Skeletal muscle satellite cell (primary cell): ENCODE data around the gene MAP3K7.
"Not testable (repeated sequence)": the region's sequence is repeated elsewhere in the genome, so short reads cannot be mapped to it uniquely, and the experiment has no call there.

Experiments
- H3K27me3 ChIP-seq: 2 replicates; pipeline ENCODE4 v1.7.0; 2013; ENCODE audit warnings: low read length; ENCODE audit not compliant: control insufficient read depth, insufficient read depth
- H3K36me3 ChIP-seq: 2 replicates; pipeline ENCODE4 v1.7.0; 2013; ENCODE audit warnings: mild to moderate bottlenecking, control low read depth, low read length; ENCODE audit not compliant: insufficient read depth
- H3K4me1 ChIP-seq: 2 replicates; pipeline ENCODE4 v1.7.0; 2013; ENCODE audit warnings: low read length; ENCODE audit not compliant: control insufficient read depth, insufficient read depth
- H3K4me2 ChIP-seq: 2 replicates; pipeline ENCODE4 v1.7.0; 2013; ENCODE audit warnings: mild to moderate bottlenecking, low read length
- H3K4me3 ChIP-seq: 2 replicates; pipeline ENCODE4 v1.7.0; 2013; ENCODE audit warnings: low read length
- H3K9ac ChIP-seq: 2 replicates; pipeline ENCODE4 v1.7.0; 2013; ENCODE audit warnings: mild to moderate bottlenecking, low read depth, low read length, moderate library complexity
- H3K9me3 ChIP-seq: replicated peaks from 2 replicates; pipeline ENCODE4 v1.7.0; 2013; ENCODE audit warnings: mild to moderate bottlenecking, control low read depth, low read length

Gene MAP3K7

DNA sequence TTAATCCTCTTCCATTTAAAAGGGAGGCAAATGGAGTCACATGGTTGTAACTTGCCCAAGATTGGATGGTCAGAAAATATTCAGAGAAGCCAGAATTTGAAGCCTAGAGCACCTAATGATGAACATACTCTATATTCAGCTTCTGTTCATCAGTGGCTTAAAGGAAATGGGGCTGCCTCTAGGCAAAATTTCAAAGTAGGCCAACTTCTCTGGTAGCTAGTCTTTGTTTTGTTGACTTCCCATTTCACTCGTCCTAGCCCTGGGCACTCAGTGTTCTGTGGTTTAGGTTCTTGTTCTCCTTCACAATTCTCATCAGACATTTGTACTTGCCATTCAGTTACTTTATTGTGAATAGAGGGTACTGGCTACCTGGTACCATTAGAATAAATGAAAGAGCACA lies 13.2 kb downstream of the MAP3K7 start:
- Histone ChIP-seq H3K9ac (no peak overlapping the region), H3K9me3 (no peaks in the 10 kb centered on the region), H3K4me3 (no peak overlapping the region), H3K4me2 (no peak overlapping the region), H3K27me3 (no peaks in the 10 kb centered on the region), H3K36me3 (peaks cover 5% of the 10 kb centered on the region), H3K4me1 (peaks cover 9% of the 10 kb centered on the region)

DNA sequence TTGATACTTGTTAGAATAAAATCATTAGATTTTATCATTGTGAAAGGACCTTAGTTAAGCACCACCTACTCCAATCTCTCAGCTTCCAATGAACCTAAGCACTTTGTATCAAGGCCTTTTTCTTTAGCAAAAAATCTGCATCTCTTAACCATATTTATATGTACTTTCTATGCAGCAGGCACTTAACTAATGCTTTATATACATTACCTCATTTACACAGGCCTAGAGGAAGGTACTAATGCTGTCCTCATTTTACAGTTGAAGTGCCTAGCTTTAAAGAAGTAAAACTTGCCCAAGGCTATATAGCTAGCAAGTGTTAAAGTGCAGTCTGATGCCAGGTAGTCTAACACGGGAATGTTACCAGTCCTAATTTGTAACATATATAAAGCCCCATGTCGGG lies 14.0 kb downstream of the MAP3K7 start:
- H3K4me2 ChIP-seq: no peak overlapping the region
- H3K4me1 ChIP-seq: peaks cover 9% of the 10 kb centered on the region
- no peak overlapping the region for H3K9ac ChIP-seq
- peaks cover 7% of the 10 kb centered on the region for H3K36me3 ChIP-seq
- no peaks in the 10 kb centered on the region for H3K9me3 ChIP-seq
- no peak overlapping the region for H3K4me3 ChIP-seq
- H3K27me3 ChIP-seq: no peaks in the 10 kb centered on the region

- H3K36me3 ChIP-seq: peaks cover 3% of the 10 kb centered on the region
- H3K4me3 ChIP-seq: no peak overlapping the region
- no peak overlapping the region for H3K9ac ChIP-seq
- H3K4me2 ChIP-seq: no peak overlapping the region
- H3K27me3 ChIP-seq: no peaks in the 10 kb centered on the region
- peaks cover under 1% of the 10 kb centered on the region for H3K4me1 ChIP-seq
- H3K9me3 ChIP-seq: no peaks in the 10 kb centered on the region
Measured at GRCh38 chr6:90569223-90569622, 17.6 kb downstream of the MAP3K7 start.

GRCh38 chr6:90567682-90568081 lies 19.2 kb downstream of the MAP3K7 start:
- not testable (repeated sequence) for H3K9me3 ChIP-seq, H3K4me3 ChIP-seq, H3K4me1 ChIP-seq, H3K4me2 ChIP-seq, H3K27me3 ChIP-seq, H3K36me3 ChIP-seq, H3K9ac ChIP-seq

DNA sequence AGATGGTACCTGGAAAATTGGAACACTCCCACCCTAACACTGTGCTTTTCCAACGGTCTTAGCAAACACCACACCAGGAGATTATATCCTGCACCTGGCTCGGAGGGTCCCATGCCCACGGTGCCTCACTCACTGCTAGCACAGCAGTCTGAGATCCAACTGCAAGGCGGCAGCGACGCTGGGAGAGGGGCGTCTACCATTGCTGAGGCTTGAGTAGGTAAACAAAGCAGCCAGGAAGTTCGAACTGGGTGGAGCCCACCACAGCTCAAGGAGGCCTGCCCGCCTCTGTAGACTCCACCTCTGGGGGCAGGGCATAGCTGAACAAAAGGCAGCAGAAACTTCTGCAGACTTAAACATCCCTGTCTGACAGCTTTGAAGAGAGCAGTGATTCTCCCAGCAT lies 24.5 kb downstream of the MAP3K7 start:
- H3K27me3 ChIP-seq, H3K9me3 ChIP-seq, H3K4me2 ChIP-seq, H3K4me1 ChIP-seq, H3K9ac ChIP-seq, H3K4me3 ChIP-seq: not testable (repeated sequence)
- peaks cover 14% of the 10 kb centered on the region for H3K36me3 ChIP-seq

DNA sequence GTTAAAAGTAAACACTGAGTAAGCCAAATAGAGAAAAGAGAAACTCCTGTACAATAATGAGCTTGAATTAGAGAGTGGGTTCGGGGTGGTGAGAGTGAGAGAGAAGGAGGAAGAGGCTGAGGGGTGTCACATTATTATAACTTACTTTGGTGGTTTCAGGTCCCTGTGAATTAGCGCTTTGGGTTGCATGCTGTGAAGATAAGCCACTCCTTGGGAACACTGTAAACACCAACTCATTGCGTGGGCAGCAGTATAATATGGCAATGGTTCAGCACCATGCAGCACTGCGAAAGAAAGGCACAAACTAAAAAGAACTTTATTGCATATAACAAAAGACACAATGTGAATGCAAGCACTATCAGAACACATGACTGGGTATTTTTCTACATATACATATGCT lies 26.9 kb downstream of the MAP3K7 start:
- no peaks in the 10 kb centered on the region for H3K9me3 ChIP-seq
- H3K9ac ChIP-seq: no peak overlapping the region
- no peak overlapping the region for H3K4me3 ChIP-seq
- no peaks in the 10 kb centered on the region for H3K4me1 ChIP-seq
- no peaks in the 10 kb centered on the region for H3K27me3 ChIP-seq
- H3K4me2 ChIP-seq: no peak overlapping the region
- peaks cover 34% of the 10 kb centered on the region for H3K36me3 ChIP-seq

- Histone ChIP-seq H3K4me2 (no peak overlapping the region), H3K36me3 (peaks cover 55% of the 10 kb centered on the region), H3K4me3 (no peak overlapping the region), H3K4me1 (no peaks in the 10 kb centered on the region), H3K27me3 (no peaks in the 10 kb centered on the region), H3K9me3 (no peaks in the 10 kb centered on the region), H3K9ac (no peak overlapping the region)
Measured at GRCh38 chr6:90557006-90557405, 29.9 kb downstream of the MAP3K7 start.

GRCh38 chr6:90547991-90548390 lies 38.9 kb downstream of the MAP3K7 start:
- H3K4me2 ChIP-seq: no peak overlapping the region
- no peaks in the 10 kb centered on the region for H3K27me3 ChIP-seq
- H3K36me3 ChIP-seq: peaks cover 73% of the 10 kb centered on the region
- H3K9me3 ChIP-seq: no peaks in the 10 kb centered on the region
- no peaks in the 10 kb centered on the region for H3K4me1 ChIP-seq
- H3K4me3 ChIP-seq: no peak overlapping the region
- H3K9ac ChIP-seq: no peak overlapping the region

DNA sequence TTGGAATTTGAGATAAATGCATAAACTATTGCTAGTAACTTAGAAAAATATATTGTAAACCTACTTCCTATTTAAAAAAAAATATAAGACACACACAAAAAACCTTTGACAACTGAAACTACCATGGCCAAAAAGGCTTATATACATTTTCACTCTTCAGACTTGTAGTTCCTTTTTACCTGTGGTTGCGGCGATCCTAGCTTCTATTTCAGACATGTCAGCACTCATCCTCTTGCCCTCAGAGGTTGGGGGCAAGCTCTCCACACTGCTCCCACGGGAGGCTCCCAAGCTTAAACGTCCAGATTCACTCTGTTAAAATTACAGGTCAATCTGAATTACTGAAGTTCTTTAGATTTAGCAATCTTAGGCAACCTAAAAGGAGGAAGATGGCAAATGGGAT lies 39.8 kb downstream of the MAP3K7 start:
- Histone ChIP-seq H3K27me3 (no peaks in the 10 kb centered on the region), H3K4me2 (no peak overlapping the region), H3K4me3 (no peak overlapping the region), H3K36me3 (peaks cover 73% of the 10 kb centered on the region), H3K9ac (no peak overlapping the region), H3K9me3 (no peaks in the 10 kb centered on the region), H3K4me1 (no peaks in the 10 kb centered on the region)

DNA sequence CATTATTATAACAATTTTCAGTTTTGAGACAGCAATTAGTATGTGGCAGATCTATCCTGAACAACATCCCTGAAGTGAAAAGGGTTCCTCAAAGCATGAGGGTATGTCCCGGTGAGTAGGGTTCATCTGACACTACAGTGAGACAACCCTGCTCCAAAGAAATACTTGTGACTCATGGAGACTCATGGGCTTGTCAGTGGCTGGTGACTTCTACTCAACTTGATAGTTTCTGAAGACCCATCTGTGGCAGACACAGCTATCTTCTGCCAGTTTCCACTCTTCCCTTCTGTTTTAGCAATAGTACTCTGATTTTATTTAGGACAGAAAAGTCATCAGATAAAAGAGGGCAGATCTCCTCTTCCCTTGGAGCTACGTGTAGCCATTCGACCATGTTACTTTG lies 41.4 kb downstream of the MAP3K7 start:
- no peak overlapping the region for H3K9ac ChIP-seq
- H3K27me3 ChIP-seq: no peaks in the 10 kb centered on the region
- H3K4me1 ChIP-seq: no peaks in the 10 kb centered on the region
- H3K4me3 ChIP-seq: no peak overlapping the region
- peaks cover 66% of the 10 kb centered on the region for H3K36me3 ChIP-seq
- no peak overlapping the region for H3K4me2 ChIP-seq
- no peaks in the 10 kb centered on the region for H3K9me3 ChIP-seq

GRCh38 chr6:90544741-90545140 lies 42.1 kb downstream of the MAP3K7 start:
- Histone ChIP-seq H3K9me3 (no peaks in the 10 kb centered on the region), H3K9ac (no peak overlapping the region), H3K4me3 (no peak overlapping the region), H3K4me1 (no peaks in the 10 kb centered on the region), H3K4me2 (no peak overlapping the region), H3K36me3 (peaks cover 60% of the 10 kb centered on the region), H3K27me3 (no peaks in the 10 kb centered on the region)

- H3K27me3 ChIP-seq: no peaks in the 10 kb centered on the region
- H3K9ac ChIP-seq: no peak overlapping the region
- no peaks in the 10 kb centered on the region for H3K4me1 ChIP-seq
- H3K36me3 ChIP-seq: peaks cover 55% of the 10 kb centered on the region
- H3K4me2 ChIP-seq: no peak overlapping the region
- H3K4me3 ChIP-seq: no peak overlapping the region
- no peaks in the 10 kb centered on the region for H3K9me3 ChIP-seq
Measured at GRCh38 chr6:90544081-90544480, 42.8 kb downstream of the MAP3K7 start.
